SK-N-SH treated with all-trans-retinoic acid at 6 μM for 48 hours (cell line): ENCODE measurements around the gene ARFGEF2.

ENCODE experiments used
- ATAC-seq: fragments of 200-7000 bp; cut with Tn5 transposase; 3 replicates; pipeline ENCODE4 v1.9.1; 2020; ENCODE audit warnings: mild to moderate bottlenecking, moderate library complexity
- BACH2 ChIP-seq: fragments of 250-450 bp; sonication (Bioruptor Pico); IDR thresholded peaks from 2 replicates; pipeline ENCODE4 v1.9.0; 2021; ENCODE audit warnings: mild to moderate bottlenecking, borderline replicate concordance
- CREB5 ChIP-seq: fragments of 250-450 bp; sonication (Bioruptor Pico); IDR thresholded peaks from 2 replicates; pipeline ENCODE4 v1.5.1; 2020; ENCODE audit warnings: low read depth, mild to moderate bottlenecking, moderate library complexity
- CSDC2 ChIP-seq: fragments of 250-450 bp; sonication (Bioruptor Pico); IDR thresholded peaks from 2 replicates; pipeline ENCODE4 v1.5.0; 2020; ENCODE audit warnings: mild to moderate bottlenecking, moderate library complexity
- CSRNP3 ChIP-seq: fragments of 250-450 bp; sonication (Bioruptor Pico); IDR thresholded peaks from 2 replicates; pipeline ENCODE4 v1.5.1; 2021; ENCODE audit warnings: mild to moderate bottlenecking, moderate library complexity
- ESRRG ChIP-seq: fragments of 250-450 bp; sonication (Bioruptor Pico); IDR thresholded peaks from 2 replicates; pipeline ENCODE4 v1.6.1; 2021; ENCODE audit warnings: mild to moderate bottlenecking
- ISL1 ChIP-seq: fragments of 250-450 bp; sonication (Bioruptor Pico); IDR thresholded peaks from 2 replicates; pipeline ENCODE4 v2.1.2; 2022; ENCODE audit warnings: mild to moderate bottlenecking, moderate library complexity
- PATZ1 ChIP-seq: fragments of 250-450 bp; sonication (Bioruptor Pico); IDR thresholded peaks from 2 replicates; pipeline ENCODE4 v1.8.0; 2020; ENCODE audit warnings: mild to moderate bottlenecking, moderate library complexity, borderline replicate concordance
- POU6F1 ChIP-seq: fragments of 250-450 bp; sonication (Bioruptor Pico); IDR thresholded peaks from 2 replicates; pipeline ENCODE4 v1.8.0; 2021; ENCODE audit warnings: low read depth, mild to moderate bottlenecking, moderate library complexity, borderline replicate concordance
- PPARA ChIP-seq: fragments of 250-450 bp; sonication (Bioruptor Pico); IDR thresholded peaks from 2 replicates; pipeline ENCODE4 v1.5.0; 2020; ENCODE audit warnings: mild to moderate bottlenecking, borderline replicate concordance
- RARB ChIP-seq: fragments of 250-450 bp; sonication (Bioruptor Pico); IDR thresholded peaks from 2 replicates; pipeline ENCODE4 v1.8.0; 2021; ENCODE audit warnings: mild to moderate bottlenecking, moderate library complexity
- TCF4 ChIP-seq: fragments of 250-450 bp; sonication (Bioruptor Pico); IDR thresholded peaks from 2 replicates; pipeline ENCODE4 v1.8.0; 2021; ENCODE audit warnings: mild to moderate bottlenecking, moderate library complexity, borderline replicate concordance
- TOX ChIP-seq: fragments of 250-450 bp; sonication (Bioruptor Pico); IDR thresholded peaks from 2 replicates; pipeline ENCODE4 v1.8.0; 2021; ENCODE audit warnings: mild to moderate bottlenecking, moderate library complexity, borderline replicate concordance
- TSHZ2 ChIP-seq: fragments of 250-450 bp; sonication (Bioruptor Pico); IDR thresholded peaks from 2 replicates; pipeline ENCODE4 v1.5.0; 2020; ENCODE audit warnings: mild to moderate bottlenecking, moderate library complexity
- ZC3H10 ChIP-seq: fragments of 250-450 bp; sonication (Bioruptor Pico); IDR thresholded peaks from 2 replicates; pipeline ENCODE4 v1.5.1; 2021; ENCODE audit warnings: mild to moderate bottlenecking, moderate library complexity
- ZFP3 ChIP-seq: fragments of 250-450 bp; sonication (Bioruptor Pico); IDR thresholded peaks from 2 replicates; pipeline ENCODE4 v1.5.0; 2020; ENCODE audit warnings: mild to moderate bottlenecking, moderate library complexity
- ZFP30 ChIP-seq: fragments of 450-650 bp; formaldehyde crosslinking; IDR thresholded peaks from 2 replicates; pipeline ENCODE4 v1.5.0; 2022; ENCODE audit warnings: mild to moderate bottlenecking, moderate library complexity
- ZNF70 ChIP-seq: fragments of 450-650 bp; formaldehyde crosslinking; IDR thresholded peaks from 2 replicates; pipeline ENCODE4 v1.5.0; 2020; ENCODE audit warnings: mild to moderate bottlenecking, moderate library complexity

The ARFGEF2 gene

GRCh38 chr20:48948612-48949011 lies 27.1 kb downstream of the ARFGEF2 start:
- no peak for ATAC-seq
- TF ChIP-seq ZFP3 (no peak), CSRNP3 (no peak), PPARA (CRISPR knock-in tag) (no peak), ESRRG (CRISPR knock-in tag) (no peak), BACH2 (CRISPR knock-in tag) (no peak), TOX (CRISPR knock-in tag) (no peak), RARB (CRISPR knock-in tag) (no peak), PATZ1 (no peak), POU6F1 (CRISPR knock-in tag) (no peak), ISL1 (CRISPR knock-in tag) (no peak)

GRCh38 chr20:48949304-48950170 lies 28.0 kb downstream of the ARFGEF2 start:
- no peak for ATAC-seq
- TF ChIP-seq CSDC2 (CRISPR knock-in tag): no peak
- no peak for TF ChIP-seq PATZ1
- TF ChIP-seq CREB5 (CRISPR knock-in tag): no peak
- no peak for TF ChIP-seq TCF4 (CRISPR knock-in tag)
- no peak for TF ChIP-seq ISL1 (CRISPR knock-in tag)
- no peak for TF ChIP-seq ZC3H10
- no peak for TF ChIP-seq ESRRG (CRISPR knock-in tag)
- no peak for TF ChIP-seq CSRNP3
- no peak for TF ChIP-seq TSHZ2
- TF ChIP-seq POU6F1 (CRISPR knock-in tag): no peak
- no peak for TF ChIP-seq ZFP30 (CRISPR knock-in tag)
- no peak for TF ChIP-seq ZNF70
- no peak for TF ChIP-seq TOX (CRISPR knock-in tag)
- no peak for TF ChIP-seq RARB (CRISPR knock-in tag)
